ENCODE data around the gene GMPR2. TPM values are rescaled to one million over a fixed set of nuclear protein-coding genes. Genes with fewer than 3 reads are reported as not detected.

Gene GMPR2
- total RNA-seq, 1 donor from 2014 or later, result 35.6 TPM

- Histone ChIP-seq H3K27me3 (no peaks in the 10 kb centered on the region), H3K4me1 (peaks cover 11% of the 10 kb centered on the region), H3K9me3 (no peaks in the 10 kb centered on the region), H3K27ac (no peak overlapping the region), H3K36me3 (peaks cover 0 to 3% of the 10 kb centered on the region in 2 donors), H3K4me3 (no peak overlapping the region)
- intact Hi-C loops (cut with DNase I), result no loop called here
- TF ChIP-seq POLR2A (IDR thresholded peaks at IDR 0.05), result no peak
- no peak for DNase-seq (ENCODE audit: extremely low spot score in 2 of 2)
Measured at GRCh38 chr14:24226473-24226872, 6.3 kb upstream of the GMPR2 start.

DNA sequence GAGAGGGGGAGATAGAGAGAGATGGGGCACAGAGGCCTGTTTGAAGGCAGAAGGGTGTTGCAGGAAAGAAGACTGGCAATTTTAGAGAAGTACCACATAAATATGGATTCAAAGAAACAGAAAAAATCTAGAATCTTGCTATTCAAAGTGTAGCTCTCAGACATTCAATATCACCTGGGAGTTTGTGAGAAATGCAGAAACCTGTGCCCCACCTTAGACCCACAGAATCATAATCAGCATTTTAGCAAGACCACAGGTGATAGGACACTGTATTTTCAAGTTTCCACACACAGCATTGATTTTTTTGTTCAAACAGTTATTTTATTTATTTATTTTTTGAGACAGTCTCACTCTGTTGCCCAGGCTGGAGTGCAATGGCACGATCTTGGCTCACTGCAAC is 3.8 kb upstream of the GMPR2 start:
- DNase-seq (ENCODE audit: extremely low spot score in 2 of 2), result no peak
- Histone ChIP-seq H3K27me3 (no peaks in the 10 kb centered on the region), H3K27ac (no peak overlapping the region), H3K9me3 (no peaks in the 10 kb centered on the region), H3K4me3 (no peak overlapping the region), H3K36me3 (peaks cover 0 to 3% of the 10 kb centered on the region in 2 donors), H3K4me1 (peaks cover 26% of the 10 kb centered on the region)
- TF ChIP-seq POLR2AphosphoS5 (IDR thresholded peaks at IDR 0.05; ENCODE audit: insufficient read depth in 1 of 2, low read depth in 1 of 2) (no peak), POLR2A (IDR thresholded peaks at IDR 0.05) (no peak)
- TF ChIP-seq, protein P1, sequence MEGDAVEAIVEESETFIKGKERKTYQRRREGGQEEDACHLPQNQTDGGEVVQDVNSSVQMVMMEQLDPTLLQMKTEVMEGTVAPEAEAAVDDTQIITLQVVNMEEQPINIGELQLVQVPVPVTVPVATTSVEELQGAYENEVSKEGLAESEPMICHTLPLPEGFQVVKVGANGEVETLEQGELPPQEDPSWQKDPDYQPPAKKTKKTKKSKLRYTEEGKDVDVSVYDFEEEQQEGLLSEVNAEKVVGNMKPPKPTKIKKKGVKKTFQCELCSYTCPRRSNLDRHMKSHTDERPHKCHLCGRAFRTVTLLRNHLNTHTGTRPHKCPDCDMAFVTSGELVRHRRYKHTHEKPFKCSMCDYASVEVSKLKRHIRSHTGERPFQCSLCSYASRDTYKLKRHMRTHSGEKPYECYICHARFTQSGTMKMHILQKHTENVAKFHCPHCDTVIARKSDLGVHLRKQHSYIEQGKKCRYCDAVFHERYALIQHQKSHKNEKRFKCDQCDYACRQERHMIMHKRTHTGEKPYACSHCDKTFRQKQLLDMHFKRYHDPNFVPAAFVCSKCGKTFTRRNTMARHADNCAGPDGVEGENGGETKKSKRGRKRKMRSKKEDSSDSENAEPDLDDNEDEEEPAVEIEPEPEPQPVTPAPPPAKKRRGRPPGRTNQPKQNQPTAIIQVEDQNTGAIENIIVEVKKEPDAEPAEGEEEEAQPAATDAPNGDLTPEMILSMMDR (IDR thresholded peaks at IDR 0.05), result no peak
- intact Hi-C loops (cut with DNase I), result no loop called here

DNA sequence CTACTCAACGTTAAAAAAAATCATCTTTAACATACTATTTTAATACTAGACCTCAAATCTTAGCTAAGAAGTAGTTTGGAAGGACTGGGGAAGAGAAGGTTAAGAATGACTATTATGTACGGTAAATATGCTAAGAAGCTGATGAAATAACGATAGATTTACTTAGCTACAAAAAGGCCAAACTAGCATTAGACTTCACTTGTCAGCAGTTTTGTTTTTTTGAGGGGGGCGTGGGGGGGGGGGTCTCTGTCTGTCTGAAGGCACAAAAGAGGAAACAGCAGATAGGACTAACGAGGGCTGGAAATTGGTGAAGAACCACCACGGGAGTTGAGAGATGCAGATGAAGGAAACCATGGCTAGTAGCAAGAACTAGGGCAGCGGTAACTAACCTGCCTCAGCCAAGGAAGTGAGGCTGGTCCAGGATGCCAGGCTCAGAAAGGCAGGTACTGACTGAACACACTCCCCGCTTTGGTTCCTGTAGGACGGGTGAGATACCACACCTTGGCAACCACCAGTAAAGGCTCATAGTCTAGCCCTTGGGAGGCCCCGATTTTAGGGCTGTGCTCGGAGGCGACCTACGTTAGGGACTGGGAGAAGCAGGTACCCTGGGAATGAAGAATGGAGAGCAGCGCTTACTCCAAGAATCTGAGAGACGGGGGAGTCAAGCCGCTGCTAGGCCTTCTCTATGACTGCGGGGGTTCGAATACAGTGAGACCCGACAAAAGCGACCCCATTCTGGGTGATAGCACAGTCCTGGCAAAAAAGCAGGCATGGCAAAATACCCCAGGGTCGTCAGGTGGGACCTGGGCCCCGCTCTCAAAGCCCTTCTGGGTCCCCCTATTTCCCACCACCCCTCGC is 1.2 kb upstream of the GMPR2 start:
- intact Hi-C loops (cut with DNase I), result no loop called here
- Histone ChIP-seq H3K27me3 (no peaks in the 10 kb centered on the region), H3K27ac (peak overlapping the region; percentile 82), H3K9me3 (no peaks in the 10 kb centered on the region), H3K4me3 (peak overlapping the region; percentile 68 to 76), H3K4me1 (peaks cover 34% of the 10 kb centered on the region), H3K36me3 (peaks cover 0 to 11% of the 10 kb centered on the region in 2 donors)
- DNase-seq (ENCODE audit: extremely low spot score in 2 of 2), result no peak
- TF ChIP-seq POLR2A (IDR thresholded peaks at IDR 0.05) (no peak), POLR2AphosphoS5 (IDR thresholded peaks at IDR 0.05; ENCODE audit: insufficient read depth in 1 of 2, low read depth in 1 of 2) (no peak)
- TF ChIP-seq, protein P1 (IDR thresholded peaks at IDR 0.05), result no peak

GRCh38 chr14:24232121-24232644 is 546 bp upstream of the GMPR2 start, which contains the start of gene NEDD8:
TSS of gene NEDD8 (minus strand) at chr14:24232367. CDS start at chr14:24232267, 100 bp downstream.
- intact Hi-C loops (cut with DNase I), result no loop called here

GRCh38 chr14:24233538-24233866 is 773 bp downstream of the GMPR2 start:
- peaks cover 38% of the 10 kb centered on the region for H3K4me1 ChIP-seq
- H3K4me3 ChIP-seq, result peak overlapping the region; percentile 68 to 76
- DNase-seq (ENCODE audit: extremely low spot score in 2 of 2), result no peak

More at GRCh38 chr14:24232121-24232644, 546 bp upstream of the GMPR2 start, which contains the start of gene NEDD8:
- peak in 1 of 2 donors; percentile 98 for DNase-seq (ENCODE audit: extremely low spot score in 2 of 2)
- Histone ChIP-seq H3K4me3 (peak within 1 kb of the TSS; percentile 68 to 76), H3K9me3 (no peaks in the 10 kb centered on the region), H3K36me3 (peaks cover 0 to 18% of the 10 kb centered on the region in 2 donors), H3K4me1 (peaks cover 34% of the 10 kb centered on the region), H3K27me3 (no peaks in the 10 kb centered on the region), H3K27ac (peak within 1 kb of the TSS; percentile 82)
- TF ChIP-seq, protein P1 (IDR thresholded peaks at IDR 0.05), result no peak
- TF ChIP-seq POLR2AphosphoS5 (IDR thresholded peaks at IDR 0.05; ENCODE audit: insufficient read depth in 1 of 2, low read depth in 1 of 2) (peak; percentile 81), POLR2A (IDR thresholded peaks at IDR 0.05) (peak in 1 of 2 donors; percentile 47)

More at GRCh38 chr14:24233538-24233866, 773 bp downstream of the GMPR2 start:
- no peak for TF ChIP-seq POLR2A (IDR thresholded peaks at IDR 0.05)
- TF ChIP-seq, protein P1 (IDR thresholded peaks at IDR 0.05), result no peak
- no peak for TF ChIP-seq POLR2AphosphoS5 (IDR thresholded peaks at IDR 0.05; ENCODE audit: insufficient read depth in 1 of 2, low read depth in 1 of 2)
- H3K36me3 ChIP-seq, result peaks cover 0 to 27% of the 10 kb centered on the region in 2 donors
- H3K9me3 ChIP-seq, result no peaks in the 10 kb centered on the region
- peak overlapping the region; percentile 82 for H3K27ac ChIP-seq
- no peaks in the 10 kb centered on the region for H3K27me3 ChIP-seq
- intact Hi-C loops (cut with DNase I), result no loop called here
